HL-60/S4 treated with phorbol 12-myristate 13-acetate at 8.2 ng/mL for 4 days and 3 days (cell line): ENCODE results near the gene SOX5.
"Not testable (repeated sequence)": the region's sequence is repeated elsewhere in the genome, so short reads cannot be mapped to it uniquely, and the experiment has no call there.

ENCODE experiments used
- in situ Hi-C: fragments of 300-500 bp; cut with MboI; formaldehyde crosslinking; loops from 2 replicates; pipeline ENCODE4 v1.15.0; 2022; ENCODE audit warnings: low sequenced_read_pairs

SOX5 gene

GRCh38 chr12:23763724-23764123, 185.7 kb downstream of the SOX5 start:
- in situ Hi-C loops = no loop called here

DNA sequence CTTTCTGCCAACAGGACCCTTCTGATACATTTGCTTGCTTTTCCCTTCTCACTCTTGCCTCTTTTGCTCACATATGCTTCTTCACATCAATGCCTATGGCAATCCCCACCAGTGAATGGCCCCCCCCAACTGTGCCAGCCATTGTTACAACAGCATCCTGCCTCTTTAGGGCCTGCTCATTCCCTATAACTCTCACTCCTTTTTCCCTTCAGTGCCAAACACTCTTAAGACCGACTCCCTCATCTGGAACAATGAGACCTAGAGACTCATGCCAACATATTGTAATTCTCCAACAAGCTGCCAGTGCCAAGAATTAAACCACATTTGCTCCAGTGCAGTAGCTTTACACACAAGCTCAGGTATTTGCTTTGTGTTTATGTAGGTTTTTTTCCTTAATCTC, 189.0 kb downstream of the SOX5 start:
- in situ Hi-C loops = no loop called here

DNA sequence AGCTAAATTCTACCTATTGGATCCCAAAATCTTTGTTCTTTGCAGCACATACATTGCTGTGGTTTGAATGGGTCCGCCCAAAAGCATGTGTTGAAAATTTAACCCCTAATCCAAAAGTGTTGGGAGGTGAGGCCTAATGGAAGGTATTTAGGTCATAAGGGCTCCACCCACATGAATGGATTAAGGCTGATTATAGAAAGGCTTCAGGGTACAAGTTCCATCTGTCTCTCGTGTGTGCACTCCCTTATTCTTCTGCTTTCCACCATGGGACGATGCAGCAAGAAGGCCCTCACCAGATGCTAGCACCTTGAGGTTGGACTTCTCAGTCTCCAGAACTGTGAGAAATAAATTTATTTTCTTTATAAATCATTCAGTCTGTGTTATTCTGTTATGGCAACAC, 190.9 kb downstream of the SOX5 start:
- in situ Hi-C loops = no loop called here

DNA sequence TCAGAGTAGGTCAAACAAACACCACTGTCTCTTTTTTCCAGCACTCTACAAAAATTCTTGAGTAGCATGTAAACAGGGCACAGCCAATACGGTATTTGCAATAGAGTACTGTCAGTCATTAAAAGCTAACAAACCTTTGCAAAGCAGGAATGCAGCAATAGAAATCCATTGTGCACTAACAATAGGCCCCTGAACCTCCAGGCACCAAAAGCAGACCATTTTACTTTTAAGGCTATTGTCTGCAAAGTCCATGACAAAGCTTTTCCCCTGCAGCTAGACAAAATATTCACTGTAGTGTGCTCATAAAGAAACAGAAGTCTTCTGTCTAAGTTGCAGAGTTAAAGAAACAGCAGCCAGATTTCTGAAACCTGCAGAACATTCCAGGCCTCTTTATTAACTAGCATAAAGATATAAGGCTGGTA, 191.9 kb downstream of the SOX5 start:
- in situ Hi-C loops = no loop called here

DNA sequence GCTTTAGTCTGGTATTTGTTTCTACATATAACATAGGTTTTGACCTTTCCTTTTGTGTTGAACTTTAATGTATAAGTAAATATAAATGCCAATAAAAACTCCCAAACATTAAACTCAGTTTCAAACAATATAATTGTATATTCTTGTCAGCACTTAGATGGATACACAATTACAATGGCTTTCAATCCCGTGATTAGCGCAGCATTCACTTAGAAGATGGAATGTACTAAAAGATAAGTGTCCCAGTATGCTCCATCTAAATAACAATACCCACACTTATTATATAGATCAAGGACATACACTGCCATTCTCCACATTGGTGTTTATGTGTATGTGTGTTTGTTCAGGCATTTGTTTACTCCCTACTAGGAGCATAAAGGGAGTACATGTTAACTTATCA, 193.1 kb downstream of the SOX5 start:
- in situ Hi-C loops = no loop called here

DNA sequence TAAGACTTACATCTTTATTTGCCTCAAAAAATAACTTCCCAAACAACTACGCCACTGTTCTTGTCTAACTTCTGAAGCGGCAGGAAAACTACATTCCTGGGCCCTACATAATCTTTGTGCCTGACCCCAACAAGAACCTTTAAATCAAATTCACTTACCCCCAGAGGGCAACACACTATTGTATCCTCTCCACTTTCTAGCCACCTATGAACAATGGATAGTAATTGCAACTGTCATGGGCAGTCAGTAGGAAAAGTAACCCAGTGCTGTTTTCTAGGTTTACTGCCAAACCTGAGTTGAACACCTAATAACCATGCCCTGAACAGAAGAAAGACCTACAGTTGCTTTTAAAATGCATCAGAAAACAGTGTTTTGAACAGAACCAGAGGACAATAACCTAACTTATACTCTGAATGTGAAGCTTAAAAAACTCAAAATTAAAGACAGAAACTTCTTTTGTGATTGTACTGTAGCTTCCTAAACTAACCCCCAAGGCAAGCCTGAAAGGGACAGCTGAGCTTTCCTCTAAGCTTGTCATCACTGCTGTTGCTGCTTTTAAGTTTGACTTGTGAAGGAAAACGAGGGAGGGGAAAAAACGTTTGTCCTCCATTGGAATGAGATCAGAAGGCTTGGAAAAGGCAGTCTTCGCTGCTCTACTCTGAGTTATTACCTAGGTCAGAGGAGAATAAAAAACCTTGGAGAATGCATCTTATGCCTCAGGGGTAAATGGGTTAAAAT, 195.7 kb downstream of the SOX5 start:
- in situ Hi-C loops = no loop called here

GRCh38 chr12:23752245-23752644, 197.2 kb downstream of the SOX5 start:
- in situ Hi-C loops = no loop called here

GRCh38 chr12:23751641-23752040, 197.8 kb downstream of the SOX5 start:
- in situ Hi-C loops = no loop called here

- in situ Hi-C loops = no loop called here
Observed at GRCh38 chr12:23750923-23751322, 198.5 kb downstream of the SOX5 start.

- in situ Hi-C loops = no loop called here
Observed at GRCh38 chr12:23744696-23745095, 204.8 kb downstream of the SOX5 start.

- in situ Hi-C loops = no loop called here
Observed at GRCh38 chr12:23742574-23742973, 206.9 kb downstream of the SOX5 start.

DNA sequence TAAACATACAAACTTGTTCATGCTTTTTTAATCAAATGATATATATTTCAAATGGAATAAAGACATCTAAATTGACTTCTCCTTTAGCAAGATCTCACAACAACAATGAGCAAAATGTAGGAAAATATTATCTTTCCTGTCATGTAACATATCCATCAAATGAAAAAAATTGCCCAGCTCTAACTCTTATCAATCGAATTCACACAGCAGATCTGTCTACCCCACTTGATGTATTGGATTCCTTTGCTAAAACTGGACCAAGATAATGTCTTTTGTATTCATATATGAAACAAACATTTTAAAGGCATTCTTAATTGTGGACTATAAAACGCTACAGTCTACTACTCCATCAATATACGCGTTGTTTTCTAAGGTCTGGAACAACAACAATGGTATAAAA, 218.0 kb downstream of the SOX5 start:
- in situ Hi-C loops = no loop called here

DNA sequence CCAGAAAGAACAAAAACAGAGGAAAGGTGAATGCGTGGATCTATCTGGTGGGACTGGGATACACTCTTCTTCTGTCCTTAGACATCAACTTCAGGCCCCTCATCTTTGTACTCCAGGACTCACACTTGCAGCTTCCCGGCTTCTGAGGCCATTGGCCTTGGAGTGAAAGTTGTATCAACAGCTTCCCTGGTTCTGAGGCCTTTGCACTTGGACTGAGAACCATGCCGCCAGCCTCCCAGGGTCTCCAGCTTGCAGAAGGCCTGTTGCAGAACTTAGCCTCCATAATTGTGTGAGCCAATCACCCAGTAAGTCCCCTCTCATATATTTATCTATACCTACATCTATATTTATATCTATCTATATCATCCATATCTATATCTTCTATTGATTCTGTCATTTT, 218.4 kb downstream of the SOX5 start:
- in situ Hi-C loops = no loop called here

DNA sequence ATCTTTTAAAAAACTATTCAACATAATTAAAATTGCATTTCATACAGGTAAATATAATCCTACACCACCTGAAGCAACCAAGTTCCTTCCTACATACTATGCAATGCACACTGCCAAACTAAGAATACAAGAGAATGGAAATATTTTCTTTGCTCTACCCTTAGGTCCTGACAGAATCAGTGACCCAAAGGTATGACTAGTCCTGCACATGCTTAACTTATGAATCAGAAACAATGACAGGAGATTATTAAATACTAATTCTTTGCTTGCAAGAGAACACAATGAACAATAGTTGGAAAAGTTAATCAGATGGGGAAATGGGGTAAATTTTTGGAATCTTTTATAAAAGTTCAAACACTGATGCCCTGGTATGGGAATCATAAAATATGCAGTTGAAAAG, 220.1 kb downstream of the SOX5 start:
- in situ Hi-C loops = no loop called here

- in situ Hi-C loops = no loop called here
Observed at GRCh38 chr12:23726646-23727045, 222.8 kb downstream of the SOX5 start.

- in situ Hi-C loops = no loop called here
Observed at GRCh38 chr12:23722655-23723054, 226.8 kb downstream of the SOX5 start.

GRCh38 chr12:23721268-23721667, 228.2 kb downstream of the SOX5 start:
- in situ Hi-C loops = no loop called here

GRCh38 chr12:23719493-23719892, 230.0 kb downstream of the SOX5 start:
- in situ Hi-C loops = no loop called here

GRCh38 chr12:23710361-23710760, 239.1 kb downstream of the SOX5 start:
- in situ Hi-C loops = not testable (repeated sequence)

DNA sequence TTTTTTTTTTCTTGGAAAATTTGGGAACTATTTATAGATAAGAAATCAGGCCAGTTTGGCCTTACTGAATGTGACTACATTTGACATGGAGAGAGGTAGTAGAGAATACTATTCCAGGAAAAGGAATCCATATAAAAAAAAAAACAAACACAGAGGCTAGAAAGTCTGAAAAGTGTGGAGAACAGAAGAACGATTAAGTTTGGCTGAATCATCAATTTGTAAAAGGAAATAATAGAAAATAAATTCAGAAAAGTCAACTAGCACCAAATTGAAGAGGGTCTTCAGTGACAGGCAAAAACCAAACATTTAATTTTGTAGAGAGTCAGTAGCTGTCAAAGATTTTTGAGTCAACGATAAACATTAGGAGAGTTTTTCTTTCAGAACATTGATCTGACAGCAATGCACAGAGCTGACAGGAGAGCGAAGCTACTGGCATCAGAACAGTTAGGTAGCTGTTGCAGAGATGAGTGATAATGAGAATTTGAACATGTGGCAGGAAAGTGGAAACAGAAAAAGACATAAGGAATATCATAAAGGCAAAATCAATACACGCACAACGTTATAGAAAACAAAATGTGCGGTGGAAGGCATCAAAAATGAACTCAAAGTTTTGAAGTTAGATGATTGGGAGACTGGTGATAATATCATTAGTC, 241.2 kb downstream of the SOX5 start:
- in situ Hi-C loops = no loop called here

GRCh38 chr12:23707270-23707669, 242.2 kb downstream of the SOX5 start:
- in situ Hi-C loops = no loop called here
